CD4-positive, alpha-beta T cell treated with Interleukin-6 at 100 ng/mL for 8 hours (primary cell): Measurements from ENCODE around the gene ARFGEF2.
"Not testable (repeated sequence)": the region's sequence is repeated elsewhere in the genome, so short reads cannot be mapped to it uniquely, and the experiment has no call there.

ENCODE experiments used
- DNase-seq: peaks from one replicate; pipeline ENCODE4 v3.0.0-alpha.2; 2020; ENCODE audit warnings: mixed read lengths, low spot score

ARFGEF2 gene

DNA sequence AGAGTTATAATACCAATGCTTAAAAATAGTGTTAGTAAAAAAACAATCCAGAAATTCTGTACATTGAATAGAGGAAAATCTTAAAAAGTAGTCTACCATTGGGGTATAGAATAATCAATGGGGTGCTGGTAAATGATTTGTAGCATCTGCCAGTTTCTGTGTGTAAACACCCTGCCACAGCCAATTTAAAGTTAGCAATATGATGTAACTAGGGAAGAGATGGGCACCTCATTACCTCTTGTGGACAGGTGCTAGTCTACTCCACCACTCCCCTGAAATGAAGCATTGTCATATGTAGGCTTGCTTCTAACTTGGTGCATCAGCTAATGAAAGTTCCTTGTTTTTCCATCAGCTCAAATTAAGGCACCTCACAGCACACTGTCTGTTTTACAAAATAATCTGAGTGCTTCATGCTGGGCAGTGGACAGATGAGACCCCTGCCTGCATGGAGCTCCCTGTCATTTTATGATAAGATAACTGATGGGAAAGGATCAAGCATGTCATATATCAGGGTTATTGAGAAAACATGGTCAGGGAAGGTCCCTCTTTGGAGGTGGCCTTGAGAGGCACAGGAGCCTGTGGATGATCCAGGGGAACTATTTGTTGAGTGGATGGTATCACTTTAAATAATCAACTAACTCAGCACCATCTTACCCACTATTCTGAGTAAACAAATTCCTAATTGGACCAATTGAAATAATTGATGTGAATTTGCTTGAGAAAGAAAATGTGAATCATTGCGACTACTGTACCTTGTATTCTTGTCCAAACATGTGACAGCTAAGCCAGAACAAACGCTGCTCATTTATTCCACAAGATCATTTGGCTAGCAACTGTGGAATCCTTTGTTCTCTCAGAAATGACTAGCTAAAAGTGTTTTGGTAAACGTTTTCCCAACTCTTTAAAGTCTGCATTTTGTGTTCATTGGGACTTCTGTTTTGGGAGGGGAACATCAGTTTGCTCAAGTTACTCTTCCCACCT, 78.7 kb downstream of the ARFGEF2 start:
- no peak for DNase-seq

DNA sequence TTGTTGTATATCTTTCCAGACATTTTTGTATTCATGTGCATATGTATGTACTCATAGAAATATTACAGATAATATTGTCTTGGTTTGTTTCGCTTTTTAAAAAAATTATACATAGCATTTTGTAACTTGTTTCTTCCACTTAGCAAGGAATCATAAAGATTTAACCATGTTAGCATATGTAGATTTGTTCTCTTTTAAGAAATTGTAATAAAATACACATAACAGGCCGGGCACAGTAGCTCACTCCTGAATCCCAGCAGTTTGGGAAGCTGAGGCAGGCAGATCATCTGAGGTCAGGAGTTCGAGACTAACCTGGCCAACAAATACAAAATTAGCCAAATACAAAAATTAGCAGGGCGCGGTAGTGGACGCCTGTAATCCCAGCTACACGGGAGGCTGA, 80.2 kb downstream of the ARFGEF2 start:
- no peak for DNase-seq

DNA sequence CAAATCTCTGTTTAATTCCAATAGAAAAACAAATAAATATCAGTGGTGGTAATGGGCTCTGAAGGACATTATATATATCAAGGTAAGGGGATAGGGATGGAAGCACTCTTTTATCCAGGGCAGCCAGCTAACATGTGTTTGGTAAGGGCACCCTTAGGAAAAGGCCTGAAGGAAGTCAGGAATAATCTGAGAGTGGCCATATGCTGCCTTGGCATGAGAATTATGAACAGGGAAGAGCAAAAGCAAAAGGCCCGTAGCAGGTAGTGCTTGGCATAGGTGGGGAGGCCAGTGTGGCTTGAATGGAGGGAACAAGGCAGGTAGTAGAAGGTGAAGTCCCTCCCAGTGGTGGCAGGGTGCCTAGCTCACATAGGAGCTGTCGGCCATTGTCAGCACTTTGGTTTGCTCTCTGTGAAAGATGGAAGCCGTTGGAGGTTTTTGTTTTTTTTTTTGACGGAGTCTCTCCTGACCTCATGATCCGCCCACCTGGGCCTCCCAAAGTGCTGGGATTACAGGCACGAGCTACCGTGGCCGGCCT, 85.0 kb downstream of the ARFGEF2 start:
- DNase-seq, result no peak

DNA sequence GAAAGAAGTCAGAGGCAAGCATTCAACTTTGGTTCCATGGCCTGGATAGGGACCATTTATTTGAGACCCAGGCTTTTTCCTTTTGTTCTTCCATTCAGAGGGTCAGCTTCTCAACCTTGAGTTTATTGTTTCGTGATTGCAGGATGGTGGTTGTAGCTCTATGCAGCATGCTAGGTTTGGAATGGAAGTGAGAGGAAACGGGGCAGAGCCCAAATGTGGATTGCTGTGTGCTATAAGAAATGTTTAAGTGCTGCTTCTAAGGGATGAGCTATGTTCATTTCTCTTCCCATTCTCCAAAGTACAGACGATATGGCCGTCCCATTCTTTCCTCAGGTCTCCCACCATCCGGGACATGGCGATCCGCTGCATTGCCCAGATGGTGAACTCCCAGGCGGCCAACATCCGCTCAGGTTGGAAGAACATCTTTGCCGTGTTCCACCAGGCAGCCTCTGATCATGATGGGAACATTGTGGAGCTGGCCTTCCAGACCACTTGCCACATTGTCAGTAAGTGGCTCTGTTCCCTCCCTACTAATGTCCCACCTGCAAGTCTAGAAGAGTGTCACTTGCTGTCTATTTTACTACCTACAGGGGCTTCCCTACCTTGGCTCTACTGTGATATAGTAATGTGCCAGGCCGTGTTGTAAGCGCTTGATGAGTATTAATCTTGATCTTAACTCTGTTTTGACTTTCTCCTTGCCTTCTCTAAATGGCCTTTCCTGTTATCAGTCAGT, 88.6 kb downstream of the ARFGEF2 start:
- DNase-seq, result no peak

DNA sequence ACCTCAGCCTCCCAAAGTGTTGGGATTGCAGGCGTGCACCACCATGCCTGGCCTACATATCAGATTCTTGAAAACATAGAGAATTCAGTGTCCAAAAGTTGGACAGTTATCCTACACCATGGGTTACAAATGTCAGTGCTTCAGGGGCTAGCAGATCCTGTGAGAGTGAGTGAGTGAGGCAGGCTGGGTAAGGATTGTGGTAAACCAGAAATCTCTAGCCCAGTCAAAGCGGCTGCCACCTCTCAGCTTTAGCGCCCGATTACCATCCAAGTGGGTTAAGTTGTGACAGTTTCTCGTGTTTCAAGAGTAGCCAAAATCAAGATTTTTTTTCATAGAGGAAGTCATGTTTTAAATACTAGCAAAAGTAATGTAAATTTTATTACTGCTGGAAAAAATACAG, 102.7 kb downstream of the ARFGEF2 start:
- no peak for DNase-seq

DNA sequence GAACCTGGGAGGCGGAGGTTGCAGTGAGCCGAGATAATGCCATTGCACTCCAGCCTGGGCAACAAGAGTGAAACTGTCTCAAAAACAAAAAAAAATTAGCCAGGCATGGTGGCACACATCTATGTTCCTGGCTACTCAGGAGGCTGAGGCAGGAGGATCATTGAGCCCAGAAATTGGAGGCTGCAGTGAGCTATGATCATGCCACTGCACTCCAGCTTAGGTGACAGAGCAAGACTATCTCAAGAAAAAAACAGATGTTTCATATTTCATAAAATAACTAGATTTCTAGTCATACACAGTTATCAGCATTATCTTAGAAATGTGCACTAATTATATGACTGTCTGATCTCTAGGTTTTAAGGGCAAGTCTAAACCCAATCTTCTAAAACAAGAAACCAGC, 106.7 kb downstream of the ARFGEF2 start:
- DNase-seq, result not testable (repeated sequence)

DNA sequence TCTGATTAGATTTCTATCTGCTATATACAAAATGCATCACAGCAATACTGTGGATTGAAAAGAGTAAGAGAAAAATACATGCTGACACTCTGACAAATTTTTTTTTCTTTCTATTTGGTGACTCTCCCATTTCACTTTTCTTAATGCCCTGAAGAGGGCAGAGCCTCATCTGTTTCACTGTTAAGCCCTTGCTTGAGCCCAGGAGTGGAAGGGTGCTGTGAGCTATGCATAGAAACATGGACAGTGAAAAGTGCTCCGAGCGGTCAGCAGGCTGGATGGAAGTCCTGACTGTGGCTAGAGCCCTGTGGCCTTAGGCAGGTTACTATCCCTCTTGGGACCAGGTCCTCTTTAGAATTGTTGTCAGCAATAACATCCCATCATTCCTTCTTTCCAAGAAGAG, 107.2 kb downstream of the ARFGEF2 start:
- DNase-seq, result no peak

DNA sequence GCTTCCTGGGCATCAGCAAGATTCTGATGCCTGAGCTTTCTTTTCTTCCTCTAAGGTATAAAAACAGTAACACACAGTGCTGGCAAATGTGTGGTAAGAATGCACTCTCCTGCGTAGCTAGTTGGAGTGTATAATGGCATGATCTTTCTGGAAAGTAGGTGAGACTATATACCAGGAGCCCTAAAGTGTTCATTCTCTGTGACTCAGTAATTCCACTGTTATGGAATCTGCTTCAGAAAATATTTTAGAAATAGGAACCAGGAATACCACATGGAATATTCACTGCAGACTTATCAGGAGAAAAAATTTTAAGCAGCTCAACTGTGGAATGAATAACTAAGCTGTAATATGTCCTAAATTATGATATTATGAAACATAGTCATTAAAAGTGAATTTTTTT, 107.7 kb downstream of the ARFGEF2 start:
- DNase-seq, result no peak

DNA sequence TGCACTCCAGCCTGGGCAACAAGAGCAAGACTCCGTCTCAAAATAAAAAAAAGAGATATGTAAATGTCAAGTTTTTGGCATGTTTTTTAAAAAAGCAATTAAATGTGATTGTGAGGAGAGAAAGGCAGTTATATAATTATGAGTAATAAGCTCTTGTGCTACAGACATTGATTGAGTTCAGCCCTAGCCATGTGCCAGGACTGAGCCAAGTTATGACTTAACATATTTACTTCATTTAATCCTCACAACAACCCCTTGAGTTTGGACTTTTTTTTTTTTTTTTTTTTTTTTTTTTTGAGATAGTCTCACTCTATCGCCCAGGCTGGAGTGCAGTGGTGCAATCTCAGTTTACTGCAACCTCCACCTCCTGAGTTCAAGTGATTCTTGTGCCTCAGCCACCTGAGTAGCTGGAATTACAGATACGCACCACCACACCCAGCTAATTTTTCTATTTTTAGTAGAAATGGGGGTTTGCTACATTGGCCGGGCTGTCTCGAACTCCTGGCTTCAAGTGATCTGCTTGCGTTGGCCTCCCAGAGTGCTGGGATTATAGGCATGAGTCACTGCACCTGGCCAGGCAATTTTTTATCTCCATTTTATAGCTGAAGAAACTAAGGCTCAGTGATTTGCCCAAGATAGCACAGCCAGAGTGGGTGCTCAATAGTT, 109.6 kb downstream of the ARFGEF2 start:
- DNase-seq, result no peak

DNA sequence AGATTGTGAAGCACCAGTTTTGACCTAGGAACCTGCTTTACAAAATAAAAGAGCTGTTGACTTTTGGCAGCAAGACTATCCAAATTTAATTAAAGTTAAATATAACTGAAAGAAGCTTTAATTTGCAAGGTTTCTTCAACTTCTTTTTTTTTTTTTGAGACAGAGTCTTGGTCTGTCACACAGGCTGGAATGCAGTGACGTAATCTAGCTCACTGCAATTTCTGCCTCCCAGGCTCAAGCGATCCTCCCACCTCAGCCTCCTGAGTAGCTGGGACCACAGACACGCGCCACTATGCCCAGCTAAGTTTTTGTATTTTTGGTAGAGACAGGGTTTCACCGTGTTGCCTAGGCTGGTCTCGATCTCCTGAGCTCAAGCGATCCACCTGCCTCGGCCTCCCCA, 110.9 kb downstream of the ARFGEF2 start:
- DNase-seq, result no peak

DNA sequence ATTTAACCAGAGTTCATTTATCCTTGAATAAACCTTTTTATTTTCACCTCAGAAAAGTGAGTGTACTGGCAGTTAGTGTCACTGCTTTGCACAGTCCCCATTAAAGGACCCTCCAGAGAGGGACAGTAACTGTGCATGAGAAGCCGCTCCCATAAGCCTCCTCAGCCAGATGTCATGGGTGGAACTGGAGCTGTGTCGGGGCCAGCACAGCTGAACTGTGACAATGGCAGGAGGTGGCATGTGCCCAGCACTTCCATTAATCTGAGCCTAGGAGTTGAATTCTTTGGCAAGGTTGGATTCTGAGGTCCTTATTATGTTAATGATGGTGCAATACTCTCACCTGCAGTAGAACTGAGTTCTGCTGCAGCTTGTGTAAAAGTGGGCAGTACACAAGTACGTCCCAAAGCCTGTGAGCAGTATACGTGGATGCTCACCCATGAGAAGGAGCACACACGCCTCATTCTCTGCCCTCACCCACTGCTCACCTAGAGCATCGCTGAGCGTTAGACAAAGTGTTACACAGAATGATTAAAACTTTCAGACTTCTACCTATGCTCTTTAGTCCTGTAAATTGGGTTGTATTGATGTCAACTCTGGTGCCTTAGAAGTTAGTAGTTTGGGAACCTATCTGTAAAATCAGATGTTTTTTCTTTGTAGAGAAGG, 112.7 kb downstream of the ARFGEF2 start:
- DNase-seq, result no peak

DNA sequence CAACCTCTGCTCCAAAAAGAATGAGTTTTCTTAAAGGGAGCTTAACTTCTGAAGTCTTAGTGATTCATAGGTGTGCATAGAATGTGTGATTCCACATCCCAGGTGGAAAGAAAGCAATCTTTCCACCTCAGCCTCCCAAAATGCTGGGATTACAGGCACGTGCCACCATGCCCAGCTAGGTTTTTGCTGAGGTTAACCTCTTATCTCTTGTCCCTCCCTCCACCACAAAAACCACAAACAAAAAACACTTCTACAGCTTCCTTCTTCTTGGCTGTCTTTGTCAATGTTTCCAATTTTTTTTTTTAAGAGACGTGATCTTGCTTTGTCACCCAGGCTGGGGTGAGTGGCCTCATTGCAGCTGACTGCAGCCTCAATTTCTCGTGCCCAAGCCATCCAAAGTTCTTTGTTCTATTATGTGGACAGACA, 116.5 kb downstream of the ARFGEF2 start:
- DNase-seq, result peak; percentile 30

DNA sequence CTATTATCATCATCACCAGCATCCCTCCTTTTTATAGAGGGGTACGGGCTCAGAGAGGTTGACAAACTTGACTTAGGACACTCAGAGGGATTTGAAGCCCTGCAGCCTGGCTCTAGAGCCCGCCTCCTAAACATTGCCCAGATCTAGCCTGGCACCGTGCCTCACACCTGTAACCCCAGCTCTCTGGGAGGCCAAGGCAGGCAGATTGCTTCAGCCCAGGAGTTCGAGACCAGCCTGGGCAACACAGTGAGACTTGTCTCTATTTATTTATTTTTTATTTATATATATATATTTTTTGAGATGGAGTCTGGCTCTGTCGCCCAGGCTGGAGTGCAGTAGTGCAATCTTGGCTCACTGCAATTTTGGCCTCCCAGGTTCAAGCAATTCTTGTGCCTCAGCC, 118.3 kb downstream of the ARFGEF2 start:
- no peak for DNase-seq

DNA sequence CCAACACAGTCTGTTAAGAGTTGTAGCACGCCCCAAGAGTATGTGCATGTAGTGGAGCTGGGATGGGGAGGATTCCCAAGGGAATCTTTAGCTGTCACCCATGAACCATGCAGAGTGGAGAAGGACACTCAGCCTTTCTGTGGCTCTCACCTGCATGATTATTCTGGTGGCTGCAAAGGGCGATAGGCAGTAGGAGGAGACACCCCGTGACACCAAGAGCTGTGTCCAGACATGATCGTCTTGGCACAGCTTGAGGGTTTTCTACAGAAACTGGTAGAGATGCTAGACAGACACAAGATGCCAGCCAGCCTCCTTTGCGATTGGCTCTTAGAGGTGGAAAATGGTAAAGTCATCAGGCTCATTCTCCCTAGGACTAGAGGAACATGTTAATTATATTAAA, 121.5 kb downstream of the ARFGEF2 start:
- no peak for DNase-seq

DNA sequence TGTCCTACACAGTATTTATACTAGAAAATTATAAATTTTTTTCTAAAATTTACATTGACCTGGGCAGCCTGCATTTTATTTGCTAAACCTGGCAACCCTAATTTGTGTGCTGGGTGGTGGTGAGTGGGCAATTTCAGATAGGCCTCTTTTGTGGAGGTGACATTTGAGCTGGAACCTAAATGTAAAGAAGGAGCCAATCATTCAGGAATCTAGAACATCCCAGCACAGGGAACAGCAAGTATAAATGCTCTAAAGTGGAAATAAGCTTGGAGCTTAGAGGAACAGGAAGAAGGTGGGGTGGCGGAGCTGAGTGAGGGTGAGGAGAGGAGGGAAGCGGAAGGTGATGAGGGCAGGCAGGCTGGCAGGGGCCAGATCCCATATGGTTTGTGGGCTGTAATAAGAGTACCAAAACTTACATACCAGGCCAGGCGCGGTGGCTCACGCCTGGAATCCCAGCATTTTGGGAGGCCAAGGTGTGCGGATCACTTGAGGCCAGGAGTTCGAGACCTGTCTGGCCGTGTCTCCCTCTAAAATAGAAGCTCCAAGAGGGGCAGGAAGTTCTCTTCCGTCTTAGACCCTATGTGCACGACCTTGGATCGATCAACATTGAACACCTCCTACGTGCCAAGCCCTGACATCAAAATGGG, 124.1 kb downstream of the ARFGEF2 start:
- peak; percentile 11 for DNase-seq

DNA sequence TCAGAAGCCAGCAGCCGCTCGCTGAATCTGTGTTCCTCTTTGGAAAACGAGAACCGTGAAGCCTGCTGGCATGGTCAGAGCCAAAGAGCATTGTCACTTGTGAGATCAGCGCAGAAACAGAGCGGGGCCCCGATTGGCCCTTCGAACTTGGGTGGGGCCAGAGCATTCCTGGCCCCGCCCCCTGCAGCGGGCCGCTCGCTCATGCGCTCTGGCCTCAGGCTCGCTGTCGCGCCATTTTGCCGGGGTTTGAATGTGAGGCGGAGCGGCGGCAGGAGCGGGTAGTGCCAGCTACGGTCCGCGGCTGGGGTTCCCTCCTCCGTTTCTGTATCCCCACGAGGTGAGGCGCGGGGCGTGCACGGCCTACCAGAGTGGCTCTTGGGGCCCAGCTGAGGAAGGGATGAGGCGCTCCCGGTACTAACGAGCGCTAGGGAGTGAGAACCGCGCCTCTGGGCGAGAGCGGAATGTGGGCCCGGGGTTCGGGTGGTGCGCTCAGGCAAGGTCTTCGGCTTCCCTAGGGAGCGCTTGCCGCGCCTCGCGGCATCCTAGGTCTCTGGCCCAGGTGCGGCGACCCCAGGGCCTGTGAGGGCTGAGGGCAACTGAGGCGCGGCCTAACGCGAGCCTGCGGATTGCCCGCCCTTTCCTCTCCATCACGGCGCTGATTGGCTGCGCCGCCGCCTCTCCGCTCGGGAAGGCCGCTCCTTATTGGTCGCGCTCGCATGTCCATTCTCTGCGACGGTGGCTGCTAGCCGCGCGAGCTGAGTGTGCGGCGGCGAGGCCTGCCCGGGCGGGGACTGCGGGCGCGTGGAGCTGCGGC, 124.8 kb downstream of the ARFGEF2 start, which contains the start of gene CSE1L:
TSS of gene CSE1L (plus strand) at position 226 of the 814 bp plus-strand sequence. CDS start 12,152 bp downstream, outside the sequence.
- peak; percentile 92 for DNase-seq

DNA sequence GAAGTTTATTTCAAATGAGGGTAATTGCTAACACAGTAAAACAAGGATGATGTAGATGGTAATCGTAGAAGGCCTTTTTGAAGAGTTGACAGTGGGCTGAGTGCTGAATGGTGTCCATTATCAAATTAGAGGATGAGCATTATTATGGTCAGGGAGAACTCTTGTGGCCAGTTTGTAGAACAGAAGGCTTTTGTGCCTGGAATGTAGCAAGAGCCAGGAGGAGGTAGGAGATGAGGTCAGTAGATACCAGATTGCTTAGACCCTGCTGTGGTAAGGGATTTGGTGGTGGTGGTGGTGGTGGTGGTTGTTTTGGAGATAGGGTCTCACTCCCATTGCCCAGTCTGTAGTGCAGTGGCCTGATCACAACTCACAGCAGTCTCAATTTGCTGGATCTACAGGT, 130.8 kb downstream of the ARFGEF2 start:
- no peak for DNase-seq

DNA sequence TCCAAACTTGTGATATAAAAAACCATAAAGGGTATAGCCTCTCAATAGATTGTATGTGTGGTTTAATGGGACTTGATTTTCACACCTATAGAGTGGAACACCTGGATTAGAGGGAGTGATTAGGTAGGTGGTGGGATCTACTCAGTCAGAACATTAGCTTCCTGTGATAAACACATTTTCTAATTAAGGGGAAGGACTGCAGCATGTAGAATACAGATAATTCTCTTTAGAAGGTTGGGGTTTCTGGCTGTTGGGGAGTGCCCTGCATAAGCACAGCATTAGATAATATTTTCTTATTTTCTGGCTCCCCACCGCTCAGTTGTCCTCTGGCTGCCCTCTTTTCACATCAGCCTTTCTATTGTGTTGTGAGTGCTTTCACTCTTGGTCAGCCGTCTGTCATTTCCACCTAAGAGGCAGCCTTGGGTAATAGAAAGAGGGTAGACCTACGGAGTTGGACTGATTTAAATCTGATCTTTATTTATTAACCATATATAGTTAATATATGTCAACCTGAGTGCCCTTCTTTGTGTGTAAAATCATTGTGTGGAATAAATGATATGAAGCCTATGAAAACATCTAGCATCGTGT, 132.6 kb downstream of the ARFGEF2 start:
- no peak for DNase-seq

DNA sequence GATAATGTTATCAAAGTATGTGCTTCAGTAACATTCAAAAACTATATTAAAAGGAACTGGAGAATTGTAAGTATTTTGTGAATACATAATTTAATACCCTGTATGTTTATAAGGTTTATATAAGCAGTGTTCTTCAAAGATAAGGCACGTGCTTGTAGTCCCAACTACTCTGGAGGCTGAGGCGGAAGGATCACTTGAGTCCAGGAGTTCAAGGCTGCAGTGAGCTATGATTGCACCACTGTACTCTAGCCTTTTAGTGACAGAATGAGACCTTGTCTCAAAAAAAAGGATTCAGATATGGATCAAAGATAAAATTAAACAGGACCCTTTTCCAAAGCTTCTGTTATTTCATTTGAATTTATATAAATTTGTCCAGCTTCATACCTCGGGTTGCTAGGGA, 141.8 kb downstream of the ARFGEF2 start:
- DNase-seq, result no peak

DNA sequence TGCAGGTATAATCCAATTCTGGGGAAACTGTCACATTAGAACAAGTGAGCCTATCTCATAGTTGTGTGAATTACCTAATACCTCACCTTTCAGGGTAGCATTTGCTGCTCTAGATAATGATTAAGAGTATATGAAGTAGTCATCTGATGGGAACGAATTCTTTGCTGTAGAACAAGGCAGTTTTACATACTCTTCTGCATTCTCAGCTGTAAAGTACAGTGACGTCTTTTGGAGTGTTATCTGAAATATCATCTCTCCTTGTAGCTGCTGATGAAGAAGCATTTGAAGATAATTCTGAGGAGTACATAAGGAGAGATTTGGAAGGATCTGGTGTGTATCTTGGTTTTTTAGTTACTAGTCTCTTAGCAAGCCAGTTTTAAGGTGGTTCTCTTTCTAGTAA, 153.0 kb downstream of the ARFGEF2 start:
- no peak for DNase-seq
